NCI-H2107 (cell line): Measurements from ENCODE around the gene CRYGA.
"Not testable (repeated sequence)": the region's sequence is repeated elsewhere in the genome, so short reads cannot be mapped to it uniquely, and the experiment has no call there.

ENCODE experiments used
- DNase-seq: peaks from one replicate; lab custom pipeline; 2025; lab: John Stamatoyannopoulos, UW

CRYGA gene

DNA sequence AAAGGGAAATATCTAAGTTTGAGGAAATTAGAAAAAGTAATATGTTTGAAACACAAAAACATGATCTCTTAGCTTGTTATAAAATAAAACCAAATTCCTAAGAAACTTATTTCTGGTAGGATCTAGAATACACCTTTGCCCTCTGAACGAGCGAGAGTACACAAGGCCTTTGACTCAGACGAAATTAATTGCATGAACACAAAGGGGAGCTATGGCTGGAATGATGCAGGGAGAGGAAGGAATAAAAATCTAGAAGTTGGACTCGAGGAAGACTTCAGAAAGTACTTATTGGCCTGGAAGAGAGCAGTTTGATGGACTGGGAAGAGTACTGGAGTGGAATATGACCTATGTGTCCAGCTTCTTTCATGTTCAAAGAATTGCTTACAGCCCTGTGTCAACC, 38.1 kb downstream of the CRYGA start:
- DNase-seq = no peak

- DNase-seq = not testable (repeated sequence)
These were observed 39.2 kb downstream of the CRYGA start, which contains the start of gene CRYGD for GRCh38 chr2:208124013-208124715. TSS of gene CRYGD (minus strand) at chr2:208124524. CDS start at chr2:208124473, 51 bp downstream.

- no peak for DNase-seq
These were observed 41.1 kb downstream of the CRYGA start for GRCh38 chr2:208122248-208122647.

DNA sequence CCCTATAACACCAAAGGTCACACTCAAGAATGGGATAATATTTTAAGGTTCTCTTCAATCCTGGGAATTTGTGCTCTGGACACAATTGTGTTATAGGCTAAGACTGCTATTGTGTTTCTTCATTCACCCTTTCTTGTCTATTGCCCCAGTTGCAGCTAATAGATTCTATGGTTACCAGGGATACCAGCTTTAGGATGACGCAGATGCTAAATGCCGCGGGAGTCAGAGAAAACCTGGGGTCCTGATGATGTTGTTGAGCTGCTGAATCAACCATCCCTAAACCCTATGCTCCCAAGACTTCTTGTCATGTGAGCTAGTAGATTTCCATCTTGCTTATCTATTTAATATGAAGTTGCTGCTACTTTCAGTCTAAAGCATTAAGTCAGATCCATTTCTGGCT, 44.5 kb downstream of the CRYGA start:
- no peak for DNase-seq

DNA sequence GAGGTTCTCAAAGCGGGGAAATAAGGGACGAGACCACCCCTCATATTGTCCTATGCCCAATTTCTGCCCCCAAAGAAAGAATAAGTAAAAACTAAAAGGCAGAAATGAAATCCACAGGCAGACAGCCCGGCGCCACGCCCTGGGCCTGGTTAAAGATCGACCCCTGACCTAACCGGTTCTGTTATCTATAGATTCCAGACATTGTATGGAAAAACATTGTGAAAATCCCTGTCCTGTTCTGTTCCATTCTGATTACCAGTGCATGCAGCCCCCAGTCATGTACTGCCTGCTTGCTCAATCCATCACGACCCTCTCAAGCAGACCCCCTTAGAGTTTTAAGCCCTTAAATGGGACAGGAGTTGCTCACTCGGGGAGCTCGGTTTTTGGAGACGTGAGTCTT, 46.0 kb downstream of the CRYGA start:
- DNase-seq = not testable (repeated sequence)

- DNase-seq = peak; percentile 69
These were observed 50.4 kb downstream of the CRYGA start for GRCh38 chr2:208112969-208113368.

DNA sequence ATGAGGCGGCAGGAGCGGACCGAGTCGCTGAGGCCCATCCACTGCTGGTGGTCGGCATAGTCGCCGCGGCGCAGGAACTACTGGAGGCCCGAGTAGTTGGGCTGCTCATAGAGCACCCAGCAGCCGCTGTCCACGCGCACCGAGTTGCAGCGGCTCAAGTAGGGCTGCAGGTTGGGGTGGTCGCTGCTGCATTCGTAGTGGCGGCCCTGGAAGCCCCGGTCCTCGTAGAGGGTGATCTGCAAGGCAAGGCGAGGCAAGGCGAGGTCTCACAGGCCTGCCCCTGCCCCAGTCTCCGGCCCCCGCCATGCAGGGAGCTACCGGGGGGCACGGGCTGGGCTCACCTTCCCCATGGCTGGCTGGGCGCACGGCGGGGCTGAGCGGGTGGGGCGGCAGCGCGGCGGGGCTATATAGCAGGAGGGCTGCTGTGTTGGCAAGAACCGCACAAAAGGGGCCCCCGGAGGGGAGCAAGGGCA, 51.1 kb downstream of the CRYGA start:
- DNase-seq = not testable (repeated sequence)
